Lung (tissue), 12 donors: Measurements from ENCODE around the gene SOD2. TPM values are rescaled to one million over a fixed set of nuclear protein-coding genes. Genes with fewer than 3 reads are reported as not detected.

Experiments used
- ATAC-seq: fragments of 200-7000 bp; cut with Tn5 transposase; one replicate; pipeline ENCODE4 v1.9.1; 2020; ENCODE audit warnings: moderate number of reproducible peaks; ENCODE audit not compliant: insufficient read depth, low FRiP score
- DNase-seq, 3 donors: peaks; one replicate each; pipeline ENCODE4 v3.0.0-alpha.2; 2013 to 2017
- H3K27ac ChIP-seq, 2 donors: one replicate each; pipeline ENCODE4 v1.5.1; 2013; ENCODE audit warnings: mild to moderate bottlenecking in 2 of 2, moderate library complexity in 2 of 2, control low read depth in 1 of 2, inconsistent platforms in 1 of 2, low read depth in 1 of 2, low read length in 1 of 2
- H3K27me3 ChIP-seq, 3 donors: one replicate each; pipeline ENCODE4 v1.5.1; 2013; ENCODE audit warnings: low read length in 2 of 3; ENCODE audit not compliant: control insufficient read depth in 3 of 3, insufficient read depth in 3 of 3
- H3K36me3 ChIP-seq, 4 donors: one replicate each; pipeline ENCODE4 v1.5.1; 2013; ENCODE audit warnings: low read length in 4 of 4, mild to moderate bottlenecking in 1 of 4, moderate library complexity in 1 of 4; ENCODE audit not compliant: control insufficient read depth in 4 of 4, insufficient read depth in 4 of 4
- H3K4me1 ChIP-seq, 5 donors: one replicate each; pipeline ENCODE4 v1.5.1; 2013; ENCODE audit warnings: low read length in 5 of 5, mild to moderate bottlenecking in 2 of 5, moderate library complexity in 1 of 5; ENCODE audit not compliant: control insufficient read depth in 5 of 5, insufficient read depth in 5 of 5
- H3K4me3 ChIP-seq: one replicate; pipeline ENCODE4 v1.5.1; 2013; ENCODE audit warnings: mild to moderate bottlenecking, control low read depth, moderate library complexity
- H3K9ac ChIP-seq, 2 donors: one replicate each; pipeline ENCODE4 v1.5.1; 2013; ENCODE audit warnings: low read length in 2 of 2, control low read depth in 1 of 2; ENCODE audit not compliant: insufficient read depth in 1 of 2
- H3K9me3 ChIP-seq, 4 donors: one replicate each; pipeline ENCODE4 v1.5.1; 2013; ENCODE audit warnings: low read length in 3 of 4, mild to moderate bottlenecking in 1 of 4, moderate library complexity in 1 of 4; ENCODE audit not compliant: control insufficient read depth in 4 of 4, insufficient read depth in 3 of 4
- WGBS, 2 donors: extraction: QIAGEN DNeasy Blood & Tissue Kit; methylation state at CpG; one replicate each; pipeline ENCODE4 v1.1.7; 2013; 5-methylcytosine and 5-hydroxymethylcytosine counted together
- polyA plus RNA-seq, 2 donors: library from polyadenylated mRNA; stranded (reverse); fragments of 200-250 nt; gene quantifications; one replicate each; pipeline ENCODE4 v1.2.1, GENCODE V29; 2013
- total RNA-seq, 2 donors: library from RNA; depleted of rRNA in 1 of 2; stranded (reverse); fragments of >200 nt in 1 of 2; gene quantifications; one replicate each; pipeline ENCODE4 v1.2.1, GENCODE V29; 2014 to 2021
- TF ChIP-seq, protein P1 (sequence below): IDR thresholded peaks from 2 replicates; pipeline ENCODE4 v1.5.1; 2012; ENCODE audit warnings: mild to moderate bottlenecking; ENCODE audit errors: control extremely low read depth, extremely low read depth
- donor health status: control.
- donor health status: control.
- donor health status: Bipolar disorder and iron deficiency.
- donor health status: healthy.
- donor health status: DM: yes; HTN: yes; CAD: no.

Gene SOD2
- total and polyA plus RNA-seq, 4 donors = 219 to 3,918 (median 802) TPM

DNA sequence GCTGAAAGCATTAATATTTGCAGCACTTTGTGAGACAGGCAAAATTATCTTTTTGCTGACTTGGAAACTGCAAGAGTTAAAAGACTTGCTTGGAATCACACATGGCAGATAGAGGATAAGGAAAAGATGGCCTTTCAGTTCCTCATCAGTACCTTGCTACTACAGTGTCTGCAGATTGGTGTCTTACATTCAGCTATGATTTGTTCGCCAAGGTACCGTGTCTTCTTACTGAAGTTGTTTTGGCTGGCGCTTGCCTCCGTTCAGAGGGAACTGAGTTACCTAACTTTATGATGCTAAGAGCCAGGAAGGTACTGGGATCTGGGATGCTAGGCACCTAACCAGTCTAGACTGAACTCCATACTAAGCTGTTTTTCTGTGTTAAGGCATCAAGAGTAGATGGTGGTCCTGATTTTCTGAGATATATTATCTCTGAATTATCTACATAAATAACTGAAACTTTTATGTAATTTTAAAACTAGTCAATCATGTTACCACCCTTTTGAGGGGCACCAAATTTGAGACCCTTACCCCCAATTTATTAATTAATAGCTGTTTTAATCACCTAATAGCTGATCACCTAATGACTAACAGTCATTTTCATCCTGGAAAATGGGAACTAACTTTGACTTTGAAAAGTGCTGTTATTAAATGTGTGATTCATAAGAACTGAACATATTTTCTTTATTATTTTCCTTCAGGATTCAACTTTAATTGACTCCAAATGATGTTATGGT lies 36.7 kb upstream of the SOD2 start:
- DNase-seq (peak in 2 of 3 donors; percentile 8 to 12), ATAC-seq (no peak)
- Histone ChIP-seq H3K4me3 (peak overlapping the region; percentile 3), H3K9me3 (no peaks in the 10 kb centered on the region), H3K36me3 (peaks cover 0 to 6% (median 1%) of the 10 kb centered on the region in 4 donors), H3K27me3 (no peaks in the 10 kb centered on the region), H3K9ac (peak overlapping the region in 1 of 2 donors; percentile 95), H3K27ac (no peak overlapping the region), H3K4me1 (peaks cover 0 to 26% (median 7%) of the 10 kb centered on the region in 5 donors)
- WGBS, 2 donors = 38 to 41% methylated on average over 4 of the region's 4 CpGs
- TF ChIP-seq, protein P1, sequence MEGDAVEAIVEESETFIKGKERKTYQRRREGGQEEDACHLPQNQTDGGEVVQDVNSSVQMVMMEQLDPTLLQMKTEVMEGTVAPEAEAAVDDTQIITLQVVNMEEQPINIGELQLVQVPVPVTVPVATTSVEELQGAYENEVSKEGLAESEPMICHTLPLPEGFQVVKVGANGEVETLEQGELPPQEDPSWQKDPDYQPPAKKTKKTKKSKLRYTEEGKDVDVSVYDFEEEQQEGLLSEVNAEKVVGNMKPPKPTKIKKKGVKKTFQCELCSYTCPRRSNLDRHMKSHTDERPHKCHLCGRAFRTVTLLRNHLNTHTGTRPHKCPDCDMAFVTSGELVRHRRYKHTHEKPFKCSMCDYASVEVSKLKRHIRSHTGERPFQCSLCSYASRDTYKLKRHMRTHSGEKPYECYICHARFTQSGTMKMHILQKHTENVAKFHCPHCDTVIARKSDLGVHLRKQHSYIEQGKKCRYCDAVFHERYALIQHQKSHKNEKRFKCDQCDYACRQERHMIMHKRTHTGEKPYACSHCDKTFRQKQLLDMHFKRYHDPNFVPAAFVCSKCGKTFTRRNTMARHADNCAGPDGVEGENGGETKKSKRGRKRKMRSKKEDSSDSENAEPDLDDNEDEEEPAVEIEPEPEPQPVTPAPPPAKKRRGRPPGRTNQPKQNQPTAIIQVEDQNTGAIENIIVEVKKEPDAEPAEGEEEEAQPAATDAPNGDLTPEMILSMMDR = no peak

DNA sequence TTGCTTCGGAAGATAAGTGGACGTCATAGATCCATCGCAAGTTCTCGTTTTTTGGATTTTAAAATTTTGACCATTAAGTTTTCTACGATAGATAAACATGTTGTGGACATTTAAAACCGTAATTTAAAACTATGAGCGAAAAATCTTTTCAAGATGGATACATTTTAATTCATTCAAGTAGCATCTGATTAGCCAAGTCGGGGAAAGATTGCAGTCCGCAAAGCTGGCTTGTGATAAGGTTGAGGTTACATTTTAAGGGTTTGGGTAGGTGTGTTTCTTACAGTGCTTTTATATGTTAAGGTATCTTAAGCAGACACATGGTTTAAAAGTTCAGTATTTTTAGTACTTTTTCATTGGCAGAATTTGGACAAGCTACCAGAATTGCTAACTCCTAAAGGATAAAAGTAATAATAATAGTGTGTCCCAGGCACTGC lies 35.5 kb upstream of the SOD2 start:
- H3K4me1 ChIP-seq = peaks cover 0 to 26% (median 6%) of the 10 kb centered on the region in 5 donors
- H3K9me3 ChIP-seq = no peaks in the 10 kb centered on the region
- ATAC-seq (no peak), DNase-seq (peak in 2 of 3 donors; percentile 39 to 51)
- peak overlapping the region; percentile 95 to 97 for H3K9ac ChIP-seq
- H3K36me3 ChIP-seq = peaks cover 0 to 6% (median 0%) of the 10 kb centered on the region in 4 donors
- WGBS, 2 donors = 1 to 3% methylated on average over 9 of the region's 9 CpGs
- TF ChIP-seq, protein P1 = no peak
- H3K27me3 ChIP-seq = no peaks in the 10 kb centered on the region
- peak overlapping the region; percentile 25 for H3K4me3 ChIP-seq
- H3K27ac ChIP-seq = peak overlapping the region in 1 of 2 donors; percentile 4

DNA sequence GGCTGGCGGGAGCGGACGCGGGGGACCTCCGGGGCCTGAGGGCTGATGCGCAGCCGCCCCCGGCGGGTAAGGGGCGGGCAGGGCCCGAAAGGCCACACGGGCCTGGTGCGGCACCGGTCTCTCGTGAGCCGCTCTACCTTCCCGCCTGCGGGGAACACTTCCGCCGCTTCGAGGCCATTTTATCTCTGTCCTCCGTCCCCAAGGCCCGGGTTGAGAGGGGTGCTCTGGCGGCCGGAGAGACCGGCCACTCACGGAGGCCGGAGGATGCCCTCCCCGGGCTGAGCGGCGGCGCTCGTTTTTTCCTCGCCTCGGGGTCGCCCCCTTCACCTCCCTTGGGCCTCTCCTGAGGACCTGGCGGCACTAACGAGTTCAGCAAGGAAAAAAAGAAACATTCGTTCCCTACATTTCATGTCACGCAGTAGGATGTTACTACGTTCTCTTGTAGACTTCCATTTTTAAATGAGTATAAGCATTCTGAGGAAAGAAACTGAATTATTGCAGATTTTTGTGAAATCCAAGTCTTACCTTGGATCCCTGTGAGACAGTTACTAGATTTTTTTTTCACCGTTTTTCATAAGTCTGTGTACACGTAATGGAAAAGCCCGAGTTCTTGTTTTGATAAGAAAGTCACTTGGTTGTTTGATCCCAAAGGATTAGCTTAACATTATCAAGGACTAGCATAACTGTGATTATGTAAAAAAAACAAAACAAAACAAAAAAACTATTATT lies 34.8 kb upstream of the SOD2 start:
- Histone ChIP-seq H3K27me3 (no peaks in the 10 kb centered on the region), H3K36me3 (peaks cover 0 to 6% (median 0%) of the 10 kb centered on the region in 4 donors), H3K4me1 (peaks cover 0 to 26% (median 6%) of the 10 kb centered on the region in 5 donors), H3K27ac (peak overlapping the region; percentile 100), H3K9ac (peak overlapping the region; percentile 95 to 97), H3K9me3 (no peaks in the 10 kb centered on the region), H3K4me3 (peak overlapping the region; percentile 98)
- DNase-seq = no peak
- TF ChIP-seq, protein P1 = no peak
- 0% methylated on average over 36 to 44 of the region's 44 CpGs for whole genome bisulfite sequencing, 2 donors
- ATAC-seq = peak; percentile 8
